Fibroblast of lung (primary cell): ENCODE measurements around the gene SEC24D. TPM values are rescaled to one million over a fixed set of nuclear protein-coding genes. Genes with fewer than 3 reads are reported as not detected.

Experiments
- DNase-seq, 2 donors: peaks; one replicate each; pipeline versions ENCODE4 v3.0.0 to v3.0.0-alpha.2; 2010; ENCODE audit warnings: low read depth in 2 of 2
- H2AFZ ChIP-seq: 2 replicates; pipeline ENCODE4 v1.5.1; 2012; ENCODE audit warnings: low read length, control low read depth, inconsistent platforms
- H3K27ac ChIP-seq: 2 replicates; pipeline ENCODE4 v1.5.1; 2011; ENCODE audit warnings: low read length, control low read depth; ENCODE audit not compliant: insufficient read depth
- H3K27me3 ChIP-seq: 2 replicates; pipeline ENCODE4 v1.5.1; 2011; ENCODE audit warnings: mild to moderate bottlenecking, low read length; ENCODE audit not compliant: control insufficient read depth, insufficient read depth
- H3K36me3 ChIP-seq: 2 replicates; pipeline ENCODE4 v1.5.1; 2011; ENCODE audit warnings: low read length; ENCODE audit not compliant: control insufficient read depth, insufficient read depth
- H3K4me1 ChIP-seq: 2 replicates; pipeline ENCODE4 v1.5.1; 2011; ENCODE audit warnings: low read length; ENCODE audit not compliant: control insufficient read depth, insufficient read depth; ENCODE audit errors: extremely low read depth
- H3K4me2 ChIP-seq: 2 replicates; pipeline ENCODE4 v1.5.1; 2011; ENCODE audit warnings: low read length, control low read depth; ENCODE audit not compliant: insufficient read depth; ENCODE audit errors: extremely low read depth
- H3K4me3 ChIP-seq, 4 experiments: fragments of 200-600 bp in 1 of 4; sonication (generic) in 1 of 4; replicated peaks in 1 of 4; 2 replicates each; pipeline ENCODE4 v1.5.1; 2011 to 2016; ENCODE audit warnings: low read length in 4 of 4, low read depth in 3 of 4, mild to moderate bottlenecking in 3 of 4, control low read depth in 2 of 4, inconsistent platforms in 1 of 4, mixed read lengths in 1 of 4; ENCODE audit not compliant: insufficient read depth in 1 of 4; ENCODE audit errors: control extremely low read depth in 1 of 4
- H3K79me2 ChIP-seq: 2 replicates; pipeline ENCODE4 v1.5.1; 2012; ENCODE audit warnings: mild to moderate bottlenecking, low read length, inconsistent platforms; ENCODE audit not compliant: control insufficient read depth, insufficient read depth
- H3K9ac ChIP-seq: 2 replicates; pipeline ENCODE4 v1.5.1; 2011; ENCODE audit warnings: mild to moderate bottlenecking, low read length, control low read depth; ENCODE audit not compliant: insufficient read depth
- H3K9me3 ChIP-seq: 2 replicates; pipeline ENCODE4 v1.5.1; 2012; ENCODE audit warnings: low read depth, low read length; ENCODE audit not compliant: control insufficient read depth, insufficient read depth
- H4K20me1 ChIP-seq: 2 replicates; pipeline ENCODE4 v1.5.1; 2011; ENCODE audit warnings: low read length; ENCODE audit not compliant: control insufficient read depth, insufficient read depth; ENCODE audit errors: extremely low read depth
- EZH2 ChIP-seq: IDR thresholded peaks from 2 replicates; pipeline ENCODE4 v1.5.1; 2012; ENCODE audit warnings: low read length, control low read depth, mild to moderate bottlenecking; ENCODE audit errors: missing control alignments
- polyA plus RNA-seq, 2 donors: library from polyadenylated mRNA; depleted of rRNA in 1 of 2; stranded (reverse) in 1 of 2; unstranded in 1 of 2; fragments of >200 nt; gene quantifications; 2 replicates each; pipeline ENCODE4 v1.2.1, GENCODE V29; 2011 to 2012; ENCODE audit warnings: missing spikeins in 1 of 2
- total RNA-seq: library from RNA; depleted of rRNA; stranded (reverse); fragments of >200 nt; gene quantifications from 2 replicates; pipeline ENCODE4 v1.2.1, GENCODE V29; 2014
- TF ChIP-seq, protein P1 (sequence below), 2 donors: IDR thresholded peaks in 1 of 2; conservative IDR thresholded peaks in 1 of 2; 1 replicate in 1 of 2; 2 replicates in 1 of 2; pipeline ENCODE4 v1.5.1; 2011 to 2012; ENCODE audit warnings: low read length in 2 of 2, control low read depth in 1 of 2, inconsistent platforms in 1 of 2, low read depth in 1 of 2, mild to moderate bottlenecking in 1 of 2

The SEC24D gene
- total and polyA plus RNA-seq, 2 donors (not counting 1 experiment from before 2014, with no cell fraction given), result 64.6 to 105 TPM

- Histone ChIP-seq H2AFZ (no peak overlapping the region), H3K36me3 (no peaks in the 10 kb centered on the region), H3K4me3 (no peak overlapping the region), H4K20me1 (no peaks in the 10 kb centered on the region), H3K27ac (peak overlapping the region; percentile 11), H3K4me2 (no peak overlapping the region), H3K27me3 (no peaks in the 10 kb centered on the region), H3K79me2 (peaks cover 18% of the 10 kb centered on the region), H3K4me1 (peaks cover 8% of the 10 kb centered on the region), H3K9me3 (no peaks in the 10 kb centered on the region), H3K9ac (no peak overlapping the region)
- TF ChIP-seq, protein P1, sequence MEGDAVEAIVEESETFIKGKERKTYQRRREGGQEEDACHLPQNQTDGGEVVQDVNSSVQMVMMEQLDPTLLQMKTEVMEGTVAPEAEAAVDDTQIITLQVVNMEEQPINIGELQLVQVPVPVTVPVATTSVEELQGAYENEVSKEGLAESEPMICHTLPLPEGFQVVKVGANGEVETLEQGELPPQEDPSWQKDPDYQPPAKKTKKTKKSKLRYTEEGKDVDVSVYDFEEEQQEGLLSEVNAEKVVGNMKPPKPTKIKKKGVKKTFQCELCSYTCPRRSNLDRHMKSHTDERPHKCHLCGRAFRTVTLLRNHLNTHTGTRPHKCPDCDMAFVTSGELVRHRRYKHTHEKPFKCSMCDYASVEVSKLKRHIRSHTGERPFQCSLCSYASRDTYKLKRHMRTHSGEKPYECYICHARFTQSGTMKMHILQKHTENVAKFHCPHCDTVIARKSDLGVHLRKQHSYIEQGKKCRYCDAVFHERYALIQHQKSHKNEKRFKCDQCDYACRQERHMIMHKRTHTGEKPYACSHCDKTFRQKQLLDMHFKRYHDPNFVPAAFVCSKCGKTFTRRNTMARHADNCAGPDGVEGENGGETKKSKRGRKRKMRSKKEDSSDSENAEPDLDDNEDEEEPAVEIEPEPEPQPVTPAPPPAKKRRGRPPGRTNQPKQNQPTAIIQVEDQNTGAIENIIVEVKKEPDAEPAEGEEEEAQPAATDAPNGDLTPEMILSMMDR (conservative IDR thresholded peaks at IDR 0.05 in 1 of 2, IDR thresholded peaks at IDR 0.05 in 1 of 2; ENCODE audit: low read depth in 1 of 2, low read length in 2 of 2), result no peak
- no peak for TF ChIP-seq EZH2
- DNase-seq, result peak; percentile 76 to 83
Observed at GRCh38 chr4:118776157-118776954, 59.6 kb downstream of the SEC24D start.

- TF ChIP-seq, protein P1 (conservative IDR thresholded peaks at IDR 0.05 in 1 of 2, IDR thresholded peaks at IDR 0.05 in 1 of 2; ENCODE audit: low read depth in 1 of 2, low read length in 2 of 2), result no peak
- no peak for TF ChIP-seq EZH2
- peaks cover 8% of the 10 kb centered on the region for H3K4me1 ChIP-seq
- no peak overlapping the region for H3K27ac ChIP-seq
- no peak overlapping the region for H3K4me3 ChIP-seq
- peaks cover 23% of the 10 kb centered on the region for H3K79me2 ChIP-seq
- H3K27me3 ChIP-seq, result no peaks in the 10 kb centered on the region
- no peak overlapping the region for H3K4me2 ChIP-seq
- no peak overlapping the region for H2AFZ ChIP-seq
- no peaks in the 10 kb centered on the region for H3K9me3 ChIP-seq
- no peaks in the 10 kb centered on the region for H4K20me1 ChIP-seq
- no peak overlapping the region for H3K9ac ChIP-seq
- DNase-seq, result no peak
- no peaks in the 10 kb centered on the region for H3K36me3 ChIP-seq
Observed at GRCh38 chr4:118775405-118775804, 60.5 kb downstream of the SEC24D start.

GRCh38 chr4:118774989-118775388, 60.9 kb downstream of the SEC24D start:
- Histone ChIP-seq H3K79me2 (peaks cover 25% of the 10 kb centered on the region), H3K9me3 (no peaks in the 10 kb centered on the region), H3K4me3 (no peak overlapping the region), H3K4me1 (peaks cover 8% of the 10 kb centered on the region), H4K20me1 (no peaks in the 10 kb centered on the region), H3K27me3 (no peaks in the 10 kb centered on the region), H3K27ac (no peak overlapping the region), H3K36me3 (no peaks in the 10 kb centered on the region), H3K4me2 (no peak overlapping the region), H2AFZ (no peak overlapping the region), H3K9ac (no peak overlapping the region)
- TF ChIP-seq EZH2, result no peak
- TF ChIP-seq, protein P1 (conservative IDR thresholded peaks at IDR 0.05 in 1 of 2, IDR thresholded peaks at IDR 0.05 in 1 of 2; ENCODE audit: low read depth in 1 of 2, low read length in 2 of 2), result no peak
- DNase-seq, result peak in 1 of 2 donors; percentile 65
